Tibial nerve (tissue), 4 donors: ENCODE data around the gene PPP1R17.

Experiments used
- CTCF ChIP-seq, 5 experiments: fragments of 200-600 bp in 3 of 5; fragments of 450-650 bp in 2 of 5; sonication (generic) in 3 of 5; IDR thresholded peaks; one replicate each; pipeline ENCODE4 v1.5.1; 2016 to 2019; ENCODE audit warnings: antibody characterized with exemption in 5 of 5, mild to moderate bottlenecking in 3 of 5, moderate library complexity in 2 of 5
- EP300 ChIP-seq, 2 donors: sonication (generic); formaldehyde crosslinking; IDR thresholded peaks; one replicate each; pipeline ENCODE4 v1.6.1; 2017; ENCODE audit warnings: antibody characterized with exemption in 2 of 2, mild to moderate bottlenecking in 1 of 2
- POLR2A ChIP-seq, 2 donors: fragments of 450-650 bp; IDR thresholded peaks; one replicate each; pipeline ENCODE4 v1.6.1; 2017; ENCODE audit warnings: antibody characterized with exemption in 2 of 2, mild to moderate bottlenecking in 2 of 2, moderate library complexity in 2 of 2

- TF ChIP-seq CTCF (IDR thresholded peaks at IDR 0.05) (no peak), POLR2A (IDR thresholded peaks at IDR 0.05) (no peak), EP300 (IDR thresholded peaks at IDR 0.05) (no peak)
Observed at GRCh38 chr7:31642681-31643115, 44.3 kb upstream of the PPP1R17 start.
